Bone marrow (tissue), 2 donors: Measurements from ENCODE around the gene SNX24.
"Not testable (repeated sequence)": the region's sequence is repeated elsewhere in the genome, so short reads cannot be mapped to it uniquely, and the experiment has no call there.

Source experiments
- DNase-seq, 2 donors: peaks; one replicate each; lab custom pipeline; 2025; lab: John Stamatoyannopoulos, UW

Gene SNX24

GRCh38 chr5:122871661-122872060 is 26.2 kb downstream of the SNX24 start:
- no peak for DNase-seq

- DNase-seq, result no peak
Measured at GRCh38 chr5:122874179-122874875, 28.9 kb downstream of the SNX24 start.

GRCh38 chr5:122877518-122877917 is 32.1 kb downstream of the SNX24 start:
- no peak for DNase-seq

GRCh38 chr5:122879076-122879475 is 33.7 kb downstream of the SNX24 start:
- DNase-seq, result no peak

GRCh38 chr5:122880170-122880689 is 34.8 kb downstream of the SNX24 start:
- no peak for DNase-seq

- no peak for DNase-seq
Measured at GRCh38 chr5:122880749-122881148, 35.3 kb downstream of the SNX24 start.

- DNase-seq, result no peak
Measured at GRCh38 chr5:122882831-122883230, 37.4 kb downstream of the SNX24 start.

- no peak for DNase-seq
Measured at GRCh38 chr5:122885045-122885517, 39.7 kb downstream of the SNX24 start.

- DNase-seq, result no peak
Measured at GRCh38 chr5:122885891-122886290, 40.5 kb downstream of the SNX24 start.

- DNase-seq, result no peak
Measured at GRCh38 chr5:122895141-122895540, 49.7 kb downstream of the SNX24 start.

GRCh38 chr5:122896598-122897282 is 51.3 kb downstream of the SNX24 start:
- no peak for DNase-seq

- no peak for DNase-seq
Measured at GRCh38 chr5:122897283-122897602, 51.8 kb downstream of the SNX24 start.

GRCh38 chr5:122901346-122901745 is 55.9 kb downstream of the SNX24 start:
- no peak for DNase-seq

GRCh38 chr5:122902263-122902662 is 56.9 kb downstream of the SNX24 start:
- DNase-seq, result no peak

- DNase-seq, result no peak
Measured at GRCh38 chr5:122906768-122907167, 61.4 kb downstream of the SNX24 start.

GRCh38 chr5:122907276-122907675 is 61.9 kb downstream of the SNX24 start:
- no peak for DNase-seq

GRCh38 chr5:122908108-122908507 is 62.7 kb downstream of the SNX24 start:
- no peak for DNase-seq

- no peak for DNase-seq
Measured at GRCh38 chr5:122908662-122909061, 63.2 kb downstream of the SNX24 start.

GRCh38 chr5:122909470-122910100 is 64.2 kb downstream of the SNX24 start:
- no peak for DNase-seq

- DNase-seq, result not testable (repeated sequence)
Measured at GRCh38 chr5:122913436-122913835, 68.0 kb downstream of the SNX24 start.

GRCh38 chr5:122915717-122916461 is 70.5 kb downstream of the SNX24 start:
- no peak for DNase-seq

GRCh38 chr5:122916490-122916889 is 71.1 kb downstream of the SNX24 start:
- DNase-seq, result no peak
